Measurements from ENCODE around the gene RUFY4.
A peak's percentile ranks its signal among the peaks of the same experiment; 100 is the strongest.

RUFY4 gene, protein sequence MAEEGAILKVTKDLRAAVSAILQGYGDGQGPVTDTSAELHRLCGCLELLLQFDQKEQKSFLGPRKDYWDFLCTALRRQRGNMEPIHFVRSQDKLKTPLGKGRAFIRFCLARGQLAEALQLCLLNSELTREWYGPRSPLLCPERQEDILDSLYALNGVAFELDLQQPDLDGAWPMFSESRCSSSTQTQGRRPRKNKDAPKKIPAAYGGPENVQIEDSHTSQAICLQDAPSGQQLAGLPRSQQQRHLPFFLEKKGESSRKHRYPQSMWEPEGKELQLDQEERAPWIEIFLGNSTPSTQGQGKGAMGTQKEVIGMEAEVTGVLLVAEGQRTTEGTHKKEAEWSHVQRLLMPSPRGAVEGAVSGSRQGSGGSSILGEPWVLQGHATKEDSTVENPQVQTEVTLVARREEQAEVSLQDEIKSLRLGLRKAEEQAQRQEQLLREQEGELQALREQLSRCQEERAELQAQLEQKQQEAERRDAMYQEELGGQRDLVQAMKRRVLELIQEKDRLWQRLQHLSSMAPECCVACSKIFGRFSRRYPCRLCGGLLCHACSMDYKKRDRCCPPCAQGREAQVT

DNA sequence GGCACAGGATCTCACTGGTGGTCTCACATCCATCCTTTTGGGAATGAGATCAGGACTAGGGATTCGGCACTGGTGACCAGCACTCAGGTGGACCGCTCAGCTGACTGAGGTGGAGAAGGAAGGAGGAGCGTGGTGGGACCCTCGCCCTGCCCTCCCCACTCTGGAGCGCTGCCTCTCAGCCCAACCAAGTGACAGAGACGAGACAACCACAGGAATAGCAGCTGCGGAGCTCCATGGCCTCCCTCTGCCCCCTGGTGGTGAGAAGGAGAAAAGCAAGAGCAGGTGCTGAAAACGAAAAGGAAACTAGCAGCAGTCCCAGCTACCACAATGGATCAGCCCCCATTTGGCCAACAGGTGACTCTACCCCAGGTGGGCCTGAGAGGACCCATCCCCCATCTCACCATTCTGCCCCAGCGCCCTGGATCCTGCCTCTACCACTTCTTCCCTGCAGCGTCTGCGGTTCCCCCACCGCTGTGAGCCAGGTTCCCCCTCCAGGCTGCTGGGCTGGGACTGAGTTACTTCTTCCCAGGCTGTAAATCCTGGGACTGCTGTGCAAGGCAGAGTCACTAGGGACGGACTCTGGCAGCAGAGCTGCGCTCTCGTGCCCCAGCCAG lies at the start of gene RUFY4:
Gene RUFY4 (plus strand): TSS at position 533 of the 614 bp plus-strand sequence. CDS start 1,353 bp downstream, outside the sequence.
- peak; percentile 68 for DNase-seq

DNA sequence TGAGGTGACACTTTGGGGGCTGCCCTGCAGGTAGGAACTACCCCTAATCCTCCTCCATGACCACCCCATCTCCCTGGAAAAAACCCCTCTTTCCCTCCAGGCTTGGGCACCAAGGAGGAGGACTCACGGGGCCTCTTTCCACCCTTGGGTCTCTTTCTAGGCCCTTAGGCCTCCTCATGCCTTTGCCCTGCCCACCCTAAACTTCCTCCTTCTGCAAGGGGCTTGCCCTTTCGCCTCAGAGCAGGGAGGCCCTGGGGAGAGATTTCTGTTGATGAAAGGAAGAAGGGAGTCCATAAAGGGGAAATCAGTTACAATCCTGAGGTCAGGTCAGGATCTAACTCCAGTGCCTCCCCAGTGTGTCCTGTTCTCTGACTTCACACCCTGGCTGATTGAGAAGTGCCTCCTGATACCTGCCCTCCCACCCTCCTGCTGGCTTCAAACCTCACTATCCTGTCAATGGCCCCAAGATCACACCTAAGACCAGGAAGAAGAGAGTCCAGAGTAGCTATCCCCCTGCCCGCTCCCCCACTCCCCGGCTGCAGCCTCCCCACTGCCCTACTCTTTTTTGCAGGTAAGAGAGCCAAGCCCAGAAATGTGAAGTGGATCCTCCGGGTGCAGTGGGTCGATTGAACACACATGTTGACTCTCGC lies 49.5 kb upstream of the RUFY4 start:
- DNase-seq, result peak; percentile 85

DNA sequence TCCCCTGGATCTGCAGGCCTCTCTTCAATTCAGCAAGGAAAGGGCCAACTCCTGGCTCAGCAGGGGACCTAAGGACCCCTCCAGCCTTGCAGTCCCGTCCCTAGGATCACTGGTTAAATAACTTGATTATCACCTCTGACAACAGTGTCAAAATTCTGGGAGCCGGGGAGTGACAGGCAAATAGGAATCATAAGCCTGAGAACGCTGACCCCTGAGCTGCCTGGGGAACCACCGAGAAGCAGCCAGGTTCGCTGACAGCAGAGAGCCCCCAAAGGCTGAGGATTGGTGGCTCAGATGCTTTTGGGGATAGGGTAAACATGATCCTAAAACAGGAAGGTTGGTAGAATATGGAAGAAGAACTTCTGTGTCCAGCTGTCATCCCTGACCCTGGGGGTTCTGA lies 48.8 kb upstream of the RUFY4 start:
- DNase-seq, result no peak

DNA sequence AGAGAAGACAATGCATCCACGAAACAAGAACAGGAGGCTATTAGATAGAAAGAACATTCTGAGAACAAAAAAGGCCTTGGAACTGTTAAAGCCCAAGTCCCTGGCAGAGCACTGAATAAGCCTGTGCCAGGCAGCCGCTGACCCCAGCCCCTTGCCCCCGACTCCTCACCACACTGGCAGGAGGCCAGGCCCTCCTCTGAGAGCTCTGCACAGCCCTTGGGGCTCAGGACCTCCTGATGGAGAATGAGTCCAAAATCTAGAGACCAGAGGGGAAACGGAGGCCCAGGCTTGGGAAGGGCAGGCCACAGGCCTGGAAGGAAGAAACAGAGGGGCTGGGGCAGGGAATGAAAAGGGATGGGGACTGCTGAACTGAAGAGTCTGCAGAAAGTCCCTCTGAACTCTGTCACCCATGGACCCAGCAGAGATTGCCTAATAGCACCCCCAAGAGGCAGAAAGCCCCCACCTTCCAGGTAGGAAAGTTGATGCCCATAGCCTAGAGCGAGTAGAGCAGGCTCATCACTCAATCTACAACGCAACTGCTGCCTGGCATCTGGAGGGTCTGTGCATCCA lies 48.0 kb upstream of the RUFY4 start:
- DNase-seq, result no peak

DNA sequence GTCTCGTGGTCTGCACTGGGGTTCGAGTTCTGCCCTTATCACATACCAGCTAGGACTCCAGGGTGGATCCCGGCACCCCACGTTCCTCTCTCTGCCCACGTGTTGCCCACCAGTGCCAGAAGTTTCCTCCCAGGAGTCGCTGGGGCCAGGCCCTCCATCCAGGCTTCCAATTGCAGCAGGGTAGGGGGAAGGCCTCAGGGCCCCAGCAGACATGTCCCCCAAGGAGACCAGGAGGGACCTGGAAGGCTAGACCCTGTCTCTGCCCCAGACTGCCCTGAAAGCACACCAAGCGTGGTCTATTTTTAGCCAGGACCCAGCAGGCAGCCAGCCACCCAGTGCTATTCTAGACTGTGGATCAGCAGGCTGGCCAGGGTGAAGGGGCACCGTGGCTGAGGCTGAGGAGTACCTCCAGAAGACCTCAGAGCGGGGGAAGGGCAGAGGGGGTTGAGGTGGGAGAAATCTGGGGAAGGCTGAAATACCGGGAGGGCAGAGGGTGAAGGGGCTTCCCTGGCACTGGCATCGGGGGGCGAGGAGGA lies 47.4 kb upstream of the RUFY4 start:
- no peak for DNase-seq

DNA sequence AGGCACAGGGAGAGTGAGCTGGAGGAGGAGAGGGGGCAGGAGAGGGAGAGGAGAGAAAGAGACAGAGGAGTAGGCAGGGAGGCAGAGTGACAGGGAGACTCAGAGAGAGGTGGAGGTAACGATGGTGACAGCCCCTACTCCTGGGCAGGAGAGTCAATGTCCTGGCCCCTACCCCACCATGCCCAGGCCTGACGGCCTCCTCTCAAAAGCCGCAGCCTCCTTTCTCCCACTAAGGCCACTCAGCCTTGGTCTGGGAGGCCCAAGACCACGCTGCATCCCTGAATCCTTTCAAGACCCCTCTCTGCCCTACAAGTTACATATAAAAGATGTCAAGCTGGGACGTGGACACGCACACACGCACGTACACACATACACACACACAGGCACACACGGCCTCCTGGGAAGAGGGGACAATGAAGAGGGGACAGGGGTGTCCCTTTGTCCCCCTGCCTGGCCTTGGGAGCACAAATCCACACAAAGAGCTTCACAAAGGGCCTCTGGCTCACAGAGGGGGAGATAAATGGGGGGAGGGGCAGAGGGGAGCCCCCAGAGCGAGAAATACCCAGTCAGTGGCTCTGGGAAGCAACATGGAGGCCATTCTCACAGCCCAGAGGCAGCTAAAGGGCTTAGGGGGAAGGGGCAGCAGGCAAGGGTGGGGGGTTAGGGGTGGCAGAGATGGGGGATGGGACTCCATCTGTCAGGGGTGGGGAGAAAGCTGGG lies 46.8 kb upstream of the RUFY4 start:
- DNase-seq, result no peak

DNA sequence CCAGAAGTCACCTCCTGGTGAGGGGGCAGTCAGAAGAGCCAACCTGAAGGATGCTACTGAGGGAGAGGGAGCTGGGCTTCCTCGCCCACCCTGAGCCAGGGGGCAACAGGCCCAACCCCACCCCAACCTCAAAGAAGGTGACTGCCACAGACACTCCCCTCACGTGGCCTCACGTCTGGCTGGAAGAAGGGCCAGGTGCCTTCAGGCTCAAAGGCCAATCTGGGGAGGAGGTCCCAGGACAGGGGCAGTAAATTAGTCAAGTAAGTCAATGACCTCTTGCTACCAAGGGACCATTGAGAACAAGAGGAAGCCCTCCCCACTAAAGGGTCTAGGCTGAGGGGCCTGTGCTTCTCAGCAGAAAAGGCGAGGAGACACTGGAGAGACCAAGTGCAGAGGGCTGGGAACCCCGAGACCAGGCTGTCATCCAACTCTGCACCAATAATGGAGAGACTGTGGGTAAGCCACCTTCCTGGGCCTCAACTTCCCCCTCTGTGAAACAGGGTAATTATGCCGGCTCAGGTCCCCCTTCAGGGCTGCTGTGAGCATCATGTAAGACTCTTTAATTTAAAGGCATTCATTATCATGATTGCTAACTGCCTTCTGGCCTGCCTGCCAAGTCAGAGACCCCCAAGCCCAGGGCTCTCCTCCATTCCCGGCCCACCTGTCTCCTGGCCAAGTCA lies 46.1 kb upstream of the RUFY4 start:
- DNase-seq, result no peak

DNA sequence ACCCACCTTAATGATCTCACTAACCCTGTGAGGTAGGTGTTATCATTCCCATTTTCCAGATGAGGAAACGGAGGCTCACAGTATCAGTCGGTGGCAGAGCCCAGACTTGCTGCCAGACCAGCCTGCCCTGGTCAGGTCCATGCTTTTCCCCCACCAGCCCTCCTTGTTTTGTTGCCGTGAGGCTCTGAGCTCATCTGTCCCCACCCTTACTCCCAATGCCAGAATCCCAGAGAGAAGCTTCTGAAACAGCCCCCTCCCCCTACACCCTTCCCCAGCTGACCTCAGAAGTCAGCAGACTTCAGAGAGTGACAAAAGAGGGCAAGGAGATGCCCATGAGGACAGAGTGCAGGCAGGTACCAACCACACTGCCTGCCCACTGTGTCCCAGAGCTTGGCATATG lies 45.4 kb upstream of the RUFY4 start:
- no peak for DNase-seq

DNA sequence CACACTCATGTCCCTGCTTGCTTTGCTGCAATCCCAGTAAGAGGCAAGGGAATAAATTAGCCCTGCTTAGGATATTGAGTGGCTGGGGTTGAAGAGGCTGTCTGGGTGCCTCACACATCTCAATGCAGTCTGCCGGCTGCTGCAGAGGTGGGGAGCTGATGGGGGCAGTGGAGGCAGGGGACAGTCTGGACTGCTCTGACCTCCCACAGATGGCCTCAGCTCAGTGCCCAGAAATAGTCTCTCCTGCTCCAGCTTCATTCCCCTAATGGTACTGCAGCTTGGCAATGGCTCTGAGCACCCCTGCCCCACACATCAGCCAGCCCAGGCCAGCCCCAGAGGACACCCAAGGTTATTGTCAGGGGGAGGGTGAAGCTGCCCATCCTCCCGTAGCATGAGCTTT lies 44.7 kb upstream of the RUFY4 start:
- no peak for DNase-seq

DNA sequence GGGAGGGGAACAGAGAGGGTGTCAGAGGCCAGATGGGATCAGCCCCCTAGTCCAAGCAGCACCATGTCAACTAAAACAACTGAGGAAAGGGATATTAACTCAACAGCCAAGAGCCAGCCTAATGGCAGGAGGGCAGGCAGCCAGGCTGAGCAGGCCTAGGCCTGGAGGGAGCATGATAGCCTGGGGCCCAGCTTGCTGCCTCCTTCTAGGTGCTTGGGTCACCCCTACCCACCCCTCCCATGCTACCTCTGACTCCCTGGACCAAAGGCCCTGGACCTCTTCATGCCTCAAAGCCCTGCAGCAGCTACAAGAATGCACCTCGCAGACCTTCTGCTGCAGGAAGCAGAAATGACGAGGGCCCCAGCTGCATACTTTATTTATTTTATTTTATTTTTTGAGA lies 44.2 kb upstream of the RUFY4 start:
- no peak for DNase-seq

DNA sequence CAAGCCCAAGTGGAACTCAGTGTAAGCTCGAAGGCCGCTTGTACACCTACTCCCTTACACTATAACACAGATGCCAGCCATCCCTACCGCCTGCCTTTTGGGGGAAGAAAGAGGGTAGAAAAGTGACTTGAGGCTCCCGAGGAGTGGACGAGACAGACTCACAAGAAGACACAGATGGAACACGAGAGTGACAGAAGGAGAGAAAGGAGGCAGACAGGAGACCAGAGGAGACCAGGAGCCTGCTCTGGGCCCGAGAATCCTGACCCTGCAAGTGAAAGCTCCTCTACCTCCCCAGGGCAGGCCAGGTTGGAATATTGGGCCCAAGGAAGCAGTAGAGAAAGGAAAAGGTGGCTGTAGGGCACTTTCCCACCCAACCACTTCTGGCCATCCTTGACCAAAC lies 42.8 kb upstream of the RUFY4 start:
- DNase-seq, result no peak

DNA sequence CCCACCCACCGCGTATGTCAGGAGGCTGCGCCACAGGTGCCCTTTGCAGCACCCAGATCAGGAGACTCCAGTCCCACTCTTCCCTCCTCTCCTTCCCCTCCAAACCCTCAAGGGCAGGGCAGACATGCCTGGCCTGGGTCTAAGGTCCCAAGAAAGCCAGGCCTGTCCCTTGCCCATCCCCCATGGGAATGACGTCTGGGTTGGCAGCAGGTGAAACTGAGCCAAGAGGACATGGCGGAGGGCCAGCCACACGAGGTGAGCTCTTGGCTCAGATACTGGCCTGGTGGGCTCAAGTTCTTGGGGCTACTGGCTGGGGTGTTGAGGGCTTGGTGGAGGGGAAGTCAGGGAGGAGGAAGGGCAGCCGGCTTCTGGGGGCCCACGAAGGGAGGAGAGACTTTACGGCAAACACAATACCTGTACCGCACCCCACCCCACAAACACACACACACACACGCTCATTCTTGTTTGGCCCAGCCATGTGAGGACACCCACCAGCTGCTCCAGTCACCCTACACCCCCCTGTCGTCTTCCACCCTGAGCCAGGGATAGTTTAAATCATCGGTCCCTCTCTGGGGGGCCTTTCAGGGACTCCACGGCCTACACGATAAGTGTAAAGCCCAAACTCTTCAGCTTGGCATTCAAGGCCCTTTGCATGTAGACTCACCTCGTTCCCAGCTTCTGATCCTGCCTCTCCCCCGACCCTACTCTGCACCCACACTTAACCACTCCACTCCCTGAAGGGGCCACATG lies 42.2 kb upstream of the RUFY4 start:
- no peak for DNase-seq

DNA sequence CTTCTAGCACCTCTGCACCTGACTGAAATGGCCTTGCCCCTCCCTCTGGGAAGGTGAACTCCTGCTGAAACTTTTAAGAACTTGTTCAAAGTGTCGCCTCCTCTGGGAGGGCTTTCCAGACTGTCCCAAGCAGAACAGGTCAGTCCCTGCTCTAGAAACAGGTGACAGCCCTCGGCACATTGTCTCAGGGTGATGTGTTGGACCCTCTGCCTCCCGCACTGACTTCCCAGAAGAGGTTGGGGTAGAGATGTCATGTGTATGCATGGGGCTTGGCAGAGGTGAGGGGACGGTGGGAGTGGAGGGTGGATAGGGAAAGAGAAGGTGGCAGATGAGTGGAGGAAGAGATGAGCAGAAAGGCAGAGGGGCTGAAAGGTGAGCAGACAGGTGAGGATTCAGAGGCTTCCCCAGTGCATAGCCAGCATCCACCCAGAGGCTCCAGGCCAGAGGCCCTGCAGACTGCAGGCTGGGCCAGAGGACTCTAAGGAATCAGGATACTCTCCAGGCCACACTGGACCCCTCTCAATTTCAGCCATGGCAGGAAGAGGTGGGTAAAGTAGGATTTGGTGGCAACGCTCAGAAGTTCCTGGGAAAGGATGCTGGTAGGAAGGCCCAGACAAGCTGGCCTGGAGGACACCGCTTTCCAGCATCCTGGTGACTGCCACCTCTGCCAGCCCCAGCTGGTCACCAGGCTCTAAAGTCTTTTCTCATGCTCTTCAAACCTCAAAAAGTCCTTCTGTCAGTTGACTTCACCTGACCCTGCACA lies 41.4 kb upstream of the RUFY4 start:
- no peak for DNase-seq

DNA sequence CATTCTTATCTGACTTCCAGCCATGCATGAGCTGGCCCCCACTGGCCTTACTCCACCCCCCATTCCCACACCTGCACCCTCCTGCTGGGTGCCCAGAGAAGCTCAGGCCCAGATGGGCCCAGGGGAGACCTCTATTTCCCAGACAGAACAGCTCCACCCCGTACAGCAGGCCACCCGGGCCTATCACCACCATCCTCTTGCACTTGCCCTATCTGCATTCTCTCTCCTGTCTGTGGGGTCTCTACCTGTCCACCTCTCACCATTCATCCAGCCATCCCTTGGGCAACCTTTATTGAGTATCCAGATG lies 40.9 kb upstream of the RUFY4 start:
- no peak for DNase-seq

DNA sequence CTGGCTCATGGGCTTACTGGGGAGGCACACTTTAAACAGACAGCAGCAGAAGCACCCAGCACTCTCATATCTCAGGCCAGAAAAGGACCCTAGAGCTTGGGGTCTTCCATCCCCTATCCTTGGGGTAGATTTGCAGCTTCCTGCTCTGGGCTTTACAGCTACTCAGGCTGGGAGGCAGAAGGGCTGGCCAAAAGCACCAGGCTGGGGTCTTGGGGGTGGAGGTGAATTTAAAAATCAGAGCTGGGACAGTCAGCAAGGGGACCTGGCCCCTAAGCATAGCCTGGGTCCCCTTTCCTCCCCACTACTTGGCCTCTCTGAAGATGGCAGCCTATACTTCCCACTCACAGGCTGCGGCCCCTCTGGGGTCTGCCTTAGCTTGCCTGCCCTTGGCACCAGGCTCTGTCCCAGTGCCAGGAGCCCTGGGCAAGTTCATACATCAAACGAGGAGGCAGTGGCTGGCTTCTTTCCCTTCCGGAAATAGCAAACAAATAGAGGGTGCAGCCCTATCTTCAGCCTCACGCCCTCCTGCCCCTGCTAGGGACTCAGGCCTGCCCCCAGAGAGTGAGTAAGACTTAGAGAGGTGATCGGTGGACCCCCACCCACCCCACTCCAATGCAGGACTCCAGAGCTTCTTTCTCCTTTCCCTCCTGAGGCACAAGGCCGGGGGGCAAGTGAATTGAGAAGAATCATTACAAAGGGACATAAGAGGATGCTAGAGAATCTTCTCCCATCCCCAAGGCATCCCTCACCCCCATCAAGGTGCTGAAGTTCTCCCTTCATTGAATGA lies 40.3 kb upstream of the RUFY4 start:
- no peak for DNase-seq

DNA sequence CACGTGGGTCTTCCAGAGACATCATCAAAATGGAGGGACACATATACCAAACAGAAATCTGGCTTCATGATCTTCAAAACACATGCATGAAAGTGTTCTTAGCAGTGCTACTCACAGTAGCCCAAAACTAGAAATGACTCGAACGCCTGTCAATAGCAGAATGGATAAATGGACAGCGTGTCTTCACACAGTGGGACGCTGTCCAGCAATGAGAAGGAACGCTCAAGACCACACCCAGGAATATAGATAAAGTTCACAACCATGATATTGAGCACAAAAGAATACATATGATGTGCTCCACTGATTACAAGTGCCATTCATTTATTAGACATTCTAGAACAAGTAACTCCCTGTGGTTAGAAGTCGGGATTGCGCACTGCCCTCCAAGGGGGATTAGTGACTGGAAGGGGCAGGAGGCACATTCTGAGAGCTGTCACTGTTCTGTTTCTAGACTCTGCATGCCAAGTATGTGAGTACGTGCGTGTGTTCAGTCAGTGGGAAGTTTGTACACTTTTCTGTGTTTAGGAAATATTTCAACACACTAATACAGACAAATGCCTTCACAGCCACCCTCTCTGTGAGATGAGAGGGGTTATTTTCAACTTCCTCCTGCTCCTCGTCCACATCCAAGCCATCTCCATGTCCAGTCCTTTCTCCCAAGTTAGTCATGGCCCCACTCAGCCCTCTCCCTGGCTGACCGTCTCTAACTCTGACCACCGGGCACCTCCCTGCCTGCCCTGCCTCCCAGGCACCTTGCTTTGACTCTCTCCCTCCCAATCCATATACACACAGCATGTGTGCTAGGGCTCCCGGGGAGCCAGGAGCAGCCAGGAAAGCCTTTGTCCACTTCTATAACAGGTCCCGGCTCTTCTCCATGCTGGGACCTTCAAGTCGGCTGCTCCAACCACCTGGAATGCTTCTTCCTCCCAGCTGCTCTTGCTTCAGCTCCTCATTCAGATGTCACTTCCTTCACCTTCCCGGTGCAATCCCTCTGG lies 39.4 kb upstream of the RUFY4 start:
- peak; percentile 35 for DNase-seq

DNA sequence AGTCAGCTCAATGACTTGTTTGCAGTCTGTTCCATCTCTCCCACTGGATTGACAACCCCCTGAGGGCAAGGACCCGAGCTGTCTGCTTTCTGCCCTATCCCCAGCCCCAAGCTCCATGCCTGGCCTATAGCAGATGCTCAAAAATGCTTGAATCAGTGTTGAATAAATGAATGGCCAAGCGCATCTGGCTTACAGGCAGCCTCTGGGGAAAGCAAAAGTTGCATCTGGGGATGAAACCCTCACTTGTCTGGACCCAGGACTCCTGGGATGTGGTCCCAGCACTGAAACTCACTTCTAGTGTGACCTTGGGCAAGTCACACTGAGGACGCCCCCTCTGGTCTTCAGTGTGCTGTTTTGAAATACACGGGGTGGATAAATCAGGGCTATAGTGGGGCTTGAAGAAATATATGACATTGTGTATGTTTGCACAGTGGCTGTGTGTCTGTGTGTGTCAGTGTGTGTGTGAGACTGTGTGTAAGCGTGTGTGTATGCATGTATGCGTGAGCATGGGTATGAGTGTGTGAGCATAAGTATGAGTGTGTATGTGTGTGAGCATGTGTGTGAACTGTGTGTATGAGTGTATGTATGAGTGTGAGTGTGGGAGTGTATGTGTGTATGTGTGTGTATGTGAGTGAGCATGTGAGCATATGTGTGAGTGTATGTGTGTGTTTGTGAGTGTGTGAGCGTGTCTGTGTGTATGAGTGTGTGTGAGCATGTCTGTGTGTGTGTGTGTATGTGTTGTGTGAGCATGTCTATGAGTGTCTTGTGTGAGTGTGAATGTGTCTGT lies 38.5 kb upstream of the RUFY4 start:
- DNase-seq, result no peak

DNA sequence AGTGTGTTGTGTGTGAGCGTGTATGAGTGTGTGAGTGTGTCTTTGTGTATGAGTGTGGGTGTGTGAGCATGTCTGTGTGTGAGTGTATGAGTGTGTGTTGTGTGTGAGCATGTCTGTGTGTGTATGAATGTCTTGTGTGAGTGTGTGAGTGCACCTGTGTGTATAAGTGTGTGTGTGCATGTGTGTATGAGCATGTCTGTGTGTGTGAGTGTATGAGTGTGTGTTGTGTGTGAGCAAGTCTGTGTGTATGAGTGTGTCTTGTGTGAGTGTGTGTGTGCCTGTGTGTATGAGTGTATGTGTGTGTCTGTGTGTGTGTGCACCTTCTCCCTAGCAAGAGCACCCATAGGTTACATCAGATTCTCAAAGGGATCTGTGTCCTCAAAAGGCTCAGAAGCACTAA lies 37.8 kb upstream of the RUFY4 start:
- DNase-seq, result no peak

Data from MV-4-11 (cell line).